Measurements from ENCODE around the gene MARVELD1.

MARVELD1 gene

DNA sequence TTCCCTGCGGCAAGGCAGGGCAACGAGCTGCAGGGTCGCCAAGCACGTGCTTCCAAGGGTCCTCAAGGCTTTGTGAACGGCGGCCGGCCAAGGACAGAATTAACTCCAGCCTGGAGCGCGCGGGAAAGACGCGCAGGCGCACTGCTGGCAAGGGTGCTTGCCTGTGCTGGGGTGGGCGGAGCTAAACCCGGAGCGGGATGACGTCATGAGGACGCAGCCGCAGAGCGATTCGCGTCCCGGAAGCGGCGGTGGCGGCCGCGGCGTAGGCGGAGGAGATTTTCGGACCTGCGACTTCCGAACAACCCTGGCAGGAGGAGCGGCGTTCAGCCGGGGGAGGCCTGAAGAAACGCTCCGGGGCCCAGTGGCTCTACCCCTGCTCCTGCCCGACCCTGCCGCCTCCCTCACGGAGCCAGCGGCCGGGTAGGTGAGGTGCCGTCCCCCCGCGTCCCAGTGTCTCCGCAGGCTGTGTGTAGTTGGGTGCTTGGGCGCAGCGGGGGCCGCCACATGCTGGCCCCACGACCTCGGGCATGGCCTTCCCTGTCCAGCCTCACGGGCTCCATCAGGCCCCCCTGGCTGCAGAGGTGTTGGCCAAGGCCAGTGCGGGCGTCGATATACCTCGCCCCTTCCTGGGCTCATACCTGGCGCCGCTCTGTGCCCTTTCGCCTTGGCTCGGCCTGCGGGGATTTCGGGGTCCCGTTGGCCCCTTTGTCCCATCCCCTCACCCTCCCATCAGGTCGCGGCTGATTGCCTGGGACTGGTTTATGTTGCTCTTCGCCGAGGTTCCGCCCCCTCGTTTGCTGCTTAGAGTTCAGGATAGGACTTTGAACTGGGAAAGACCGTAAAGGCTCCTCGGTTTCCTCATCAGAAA is 23.6 kb downstream of the MARVELD1 start, which contains the start of gene ZFYVE27:
TSS of gene ZFYVE27 (plus strand) at position 227 of the 868 bp plus-strand sequence. CDS start 1,350 bp downstream, outside the sequence.
- H3K4me3 ChIP-seq (ENCODE audit: low read length) = peak within 1 kb of the TSS; percentile 91
- TF ChIP-seq, protein P1, sequence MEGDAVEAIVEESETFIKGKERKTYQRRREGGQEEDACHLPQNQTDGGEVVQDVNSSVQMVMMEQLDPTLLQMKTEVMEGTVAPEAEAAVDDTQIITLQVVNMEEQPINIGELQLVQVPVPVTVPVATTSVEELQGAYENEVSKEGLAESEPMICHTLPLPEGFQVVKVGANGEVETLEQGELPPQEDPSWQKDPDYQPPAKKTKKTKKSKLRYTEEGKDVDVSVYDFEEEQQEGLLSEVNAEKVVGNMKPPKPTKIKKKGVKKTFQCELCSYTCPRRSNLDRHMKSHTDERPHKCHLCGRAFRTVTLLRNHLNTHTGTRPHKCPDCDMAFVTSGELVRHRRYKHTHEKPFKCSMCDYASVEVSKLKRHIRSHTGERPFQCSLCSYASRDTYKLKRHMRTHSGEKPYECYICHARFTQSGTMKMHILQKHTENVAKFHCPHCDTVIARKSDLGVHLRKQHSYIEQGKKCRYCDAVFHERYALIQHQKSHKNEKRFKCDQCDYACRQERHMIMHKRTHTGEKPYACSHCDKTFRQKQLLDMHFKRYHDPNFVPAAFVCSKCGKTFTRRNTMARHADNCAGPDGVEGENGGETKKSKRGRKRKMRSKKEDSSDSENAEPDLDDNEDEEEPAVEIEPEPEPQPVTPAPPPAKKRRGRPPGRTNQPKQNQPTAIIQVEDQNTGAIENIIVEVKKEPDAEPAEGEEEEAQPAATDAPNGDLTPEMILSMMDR (conservative IDR thresholded peaks at IDR 0.05; ENCODE audit: low read depth, low read length) = no peak
- no peak for DNase-seq (ENCODE audit: low read depth)

DNA sequence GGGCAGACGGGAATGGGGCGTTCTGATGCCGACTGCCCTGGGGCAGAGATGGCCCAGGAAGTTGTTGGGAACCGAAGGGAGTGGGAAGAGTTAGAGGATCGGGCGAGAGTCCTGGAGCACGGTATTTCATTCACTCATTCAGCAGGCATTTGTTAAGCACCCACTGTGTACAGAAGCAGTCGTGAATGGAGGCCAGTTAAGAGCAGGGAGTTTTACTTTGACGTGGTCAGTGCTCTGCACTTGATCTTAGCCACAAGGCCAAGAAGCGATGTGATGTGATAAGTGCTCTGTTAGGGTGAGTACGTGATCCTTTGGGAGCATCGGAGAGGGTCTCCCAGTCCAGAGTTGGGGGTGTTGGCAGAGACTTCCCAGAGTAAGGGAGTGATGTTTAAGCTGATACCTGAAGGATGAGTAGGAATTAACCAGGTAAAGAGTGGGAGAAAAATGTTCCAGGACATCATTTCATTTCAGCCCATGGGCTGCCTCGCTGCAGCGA is 24.3 kb downstream of the MARVELD1 start:
- TF ChIP-seq, protein P1 (conservative IDR thresholded peaks at IDR 0.05; ENCODE audit: low read depth, low read length) = no peak
- H3K4me3 ChIP-seq (ENCODE audit: low read length) = peak overlapping the region; percentile 91
- no peak for DNase-seq (ENCODE audit: low read depth)

DNA sequence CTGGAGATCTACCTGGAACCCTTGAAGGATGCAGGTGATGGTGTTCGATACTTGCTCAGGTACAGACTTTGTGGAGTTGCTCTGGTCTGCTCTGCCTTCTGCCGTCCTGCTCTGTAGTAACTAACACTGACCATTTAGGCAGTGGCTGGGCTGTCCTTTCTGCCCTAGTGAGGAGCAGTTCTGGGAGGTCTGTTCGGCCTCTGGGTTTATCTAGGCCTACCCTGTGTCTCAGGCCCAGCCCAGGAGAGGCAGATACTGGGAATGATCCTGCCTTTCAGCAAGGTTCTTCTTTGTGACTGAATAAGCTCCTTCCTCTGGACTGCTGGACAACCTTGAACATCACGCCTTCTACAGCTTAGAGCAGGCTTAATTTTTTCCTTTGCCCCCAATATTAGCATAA is 25.1 kb downstream of the MARVELD1 start:
- no peak for DNase-seq (ENCODE audit: low read depth)
- H3K4me3 ChIP-seq (ENCODE audit: low read length) = peak overlapping the region; percentile 91
- TF ChIP-seq, protein P1 (conservative IDR thresholded peaks at IDR 0.05; ENCODE audit: low read depth, low read length) = no peak

DNA sequence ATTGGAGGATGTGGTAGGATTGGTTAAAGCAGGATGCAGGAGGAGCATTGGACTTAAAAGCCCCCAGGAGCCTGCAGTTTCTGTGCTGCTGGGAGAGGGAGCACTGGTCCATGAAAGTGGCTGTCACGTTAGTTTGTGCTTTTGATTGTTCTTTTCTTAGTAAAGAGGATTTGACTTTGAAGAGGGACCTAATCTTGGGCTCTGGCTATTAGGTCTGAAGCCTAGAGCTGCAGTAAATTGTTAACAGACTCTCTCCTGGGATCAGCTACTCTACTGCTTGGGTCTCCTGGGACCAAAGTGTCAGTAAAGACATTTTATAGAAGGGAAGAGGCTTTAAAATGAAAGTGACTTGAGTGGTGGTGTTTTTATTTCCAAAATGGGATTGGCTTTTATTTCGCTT is 27.1 kb downstream of the MARVELD1 start:
- TF ChIP-seq, protein P1 (conservative IDR thresholded peaks at IDR 0.05; ENCODE audit: low read depth, low read length) = peak; percentile 26
- no peak for DNase-seq (ENCODE audit: low read depth)

DNA sequence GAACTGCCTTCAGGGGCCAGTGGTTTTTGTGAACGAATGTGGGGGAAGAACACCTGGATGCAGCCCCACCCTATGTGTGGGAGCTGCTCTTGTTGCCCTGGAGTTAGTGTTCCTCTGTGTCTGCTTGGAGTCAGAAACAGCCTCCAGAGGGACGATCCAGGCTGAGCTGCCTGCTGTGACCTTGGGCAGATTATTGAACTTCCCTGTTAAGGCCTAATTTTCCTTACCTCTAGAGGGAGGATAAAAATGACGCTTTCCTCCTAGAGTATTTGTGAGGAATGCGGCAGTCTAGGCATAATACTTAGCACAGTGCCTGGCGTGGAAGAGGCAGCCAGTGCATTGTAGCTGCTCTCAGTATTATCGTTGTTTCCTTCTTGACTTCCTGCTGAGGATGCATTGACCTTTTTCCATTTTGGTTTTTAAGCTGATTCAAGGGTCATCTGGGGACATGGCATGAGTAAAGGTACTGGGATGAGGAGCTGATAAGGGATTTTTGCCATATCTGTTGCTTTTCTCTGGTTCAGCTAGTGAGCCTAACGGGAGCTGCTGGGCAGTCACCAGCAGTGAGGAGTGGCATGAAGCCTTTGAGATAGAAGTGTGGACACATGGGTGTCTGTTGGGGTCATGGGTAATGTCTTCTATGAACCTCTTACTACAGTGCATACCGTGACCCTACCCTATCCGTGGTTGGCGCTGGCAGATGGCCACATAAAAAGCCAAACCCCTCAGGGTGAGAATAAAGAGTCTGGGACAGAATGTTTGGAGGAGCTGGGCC is 29.8 kb downstream of the MARVELD1 start:
- DNase-seq (ENCODE audit: low read depth) = no peak
- H3K4me3 ChIP-seq (ENCODE audit: low read length) = no peak overlapping the region
- TF ChIP-seq, protein P1 (conservative IDR thresholded peaks at IDR 0.05; ENCODE audit: low read depth, low read length) = peak; percentile 18

More for the DNA sequence above, 27.1 kb downstream of the MARVELD1 start:
- no peak overlapping the region for H3K4me3 ChIP-seq (ENCODE audit: low read length)

DNA sequence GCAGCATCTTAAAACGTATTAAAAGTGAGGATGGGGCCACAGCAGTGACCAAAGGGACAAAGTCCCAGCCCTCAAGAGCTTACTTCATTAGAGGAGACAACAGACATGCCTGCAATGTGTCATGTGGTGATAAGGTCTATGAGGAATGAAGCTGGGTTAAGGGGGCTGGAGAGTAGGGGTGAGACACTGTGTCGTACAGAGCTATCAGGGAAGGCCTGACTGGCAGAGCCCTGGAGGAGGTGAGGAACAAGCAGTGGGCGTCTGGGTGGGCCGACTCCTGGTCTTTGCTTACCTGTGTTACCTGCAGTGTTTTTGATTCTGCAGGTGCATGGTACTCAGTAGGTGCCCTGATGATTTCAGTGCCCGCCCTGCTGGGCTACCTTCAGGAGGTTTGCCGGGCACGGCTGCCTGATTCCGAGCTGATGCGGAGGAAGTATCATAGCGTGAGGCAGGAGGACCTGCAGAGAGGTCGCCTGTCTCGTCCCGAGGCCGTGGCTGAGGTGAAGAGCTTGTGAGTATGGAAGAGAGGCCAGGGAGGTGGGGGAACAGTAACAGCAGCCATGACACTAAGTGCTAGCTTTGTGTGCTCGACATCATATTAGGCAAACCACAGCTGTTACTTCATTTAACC is 31.0 kb downstream of the MARVELD1 start:
- H3K4me3 ChIP-seq (ENCODE audit: low read length) = no peak overlapping the region
- TF ChIP-seq, protein P1 (conservative IDR thresholded peaks at IDR 0.05; ENCODE audit: low read depth, low read length) = no peak
- DNase-seq (ENCODE audit: low read depth) = no peak

Data from retinal pigment epithelial cell (primary cell).